PFSK-1 (cell line): ENCODE measurements around the gene TMEM150B.

Source experiments
- FOXP2 ChIP-seq: optimal IDR thresholded peaks from 2 replicates; pipeline ENCODE3; 2011; ENCODE audit warnings: borderline replicate concordance, control low read depth, inconsistent platforms; ENCODE audit not compliant: insufficient read depth; ENCODE audit errors: extremely low read length, extremely low read depth
- POLR2AphosphoS5 ChIP-seq: IDR thresholded peaks from 2 replicates; pipeline ENCODE4 v1.6.1; 2012; ENCODE audit warnings: low read depth, mild to moderate bottlenecking, control low read depth, low read length, moderate library complexity
- REST ChIP-seq, 2 experiments: IDR thresholded peaks; 2 replicates each; pipeline versions ENCODE4 v1.6.1 to v1.8.0; 2011 to 2012; ENCODE audit warnings: low read depth in 2 of 2, low read length in 2 of 2, control low read depth in 1 of 2, inconsistent platforms in 1 of 2, mild to moderate bottlenecking in 1 of 2, moderate library complexity in 1 of 2; ENCODE audit not compliant: insufficient read depth in 1 of 2
- SIN3A ChIP-seq: IDR thresholded peaks from 2 replicates; pipeline ENCODE4 v1.6.1; 2012; ENCODE audit warnings: mild to moderate bottlenecking, low read length, moderate library complexity, borderline replicate concordance; ENCODE audit not compliant: insufficient read depth
- TAF1 ChIP-seq: IDR thresholded peaks from 2 replicates; pipeline ENCODE4 v1.6.1; 2012; ENCODE audit warnings: low read length, control low read depth, borderline replicate concordance; ENCODE audit not compliant: insufficient read depth

The TMEM150B gene

GRCh38 chr19:55352040-55352439, 26.9 kb upstream of the TMEM150B start:
- TF ChIP-seq SIN3A (no peak), POLR2AphosphoS5 (no peak), FOXP2 (no peak), REST (IDR thresholded peaks at IDR 0.05; ENCODE audit: insufficient read depth in 1 of 2, low read depth in 2 of 2, low read length in 2 of 2) (no peak), TAF1 (no peak)

GRCh38 chr19:55350620-55351315, 25.6 kb upstream of the TMEM150B start:
- TF ChIP-seq TAF1 (no peak), FOXP2 (no peak), SIN3A (no peak), POLR2AphosphoS5 (no peak), REST (IDR thresholded peaks at IDR 0.05; ENCODE audit: insufficient read depth in 1 of 2, low read depth in 2 of 2, low read length in 2 of 2) (no peak)

- no peak for TF ChIP-seq POLR2AphosphoS5
- no peak for TF ChIP-seq REST (IDR thresholded peaks at IDR 0.05; ENCODE audit: insufficient read depth in 1 of 2, low read depth in 2 of 2, low read length in 2 of 2)
- no peak for TF ChIP-seq FOXP2
- TF ChIP-seq SIN3A = no peak
- TF ChIP-seq TAF1 = no peak
Observed at GRCh38 chr19:55348317-55349034, 23.3 kb upstream of the TMEM150B start.

DNA sequence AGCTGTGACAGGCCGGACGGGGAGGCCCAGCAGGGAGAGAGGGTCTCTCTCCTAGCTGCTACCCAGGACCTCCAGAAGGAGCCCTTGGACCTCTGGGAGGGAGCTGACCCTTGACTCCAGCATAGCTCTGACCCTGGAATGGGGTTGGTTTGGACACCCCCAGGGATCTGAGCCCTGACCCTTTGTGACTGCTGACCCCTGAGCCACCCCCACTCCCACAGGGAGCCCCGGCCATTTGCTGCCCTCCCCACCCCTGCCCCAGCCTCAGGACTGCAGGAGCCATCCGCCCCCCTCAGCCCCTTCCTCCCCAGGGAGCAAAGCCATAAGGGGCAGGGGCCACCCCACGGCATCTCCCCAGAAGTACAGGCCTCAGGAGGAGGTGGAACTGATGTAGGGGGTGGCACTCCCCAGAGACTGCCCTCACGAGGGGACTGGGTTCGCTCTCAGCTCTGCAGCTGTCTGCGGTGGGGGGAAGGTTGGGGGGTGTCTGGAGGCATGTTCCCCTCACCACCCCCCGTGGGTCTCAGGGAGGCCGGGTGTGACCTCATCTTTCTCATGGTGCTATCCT, 22.4 kb upstream of the TMEM150B start:
- no peak for TF ChIP-seq REST (IDR thresholded peaks at IDR 0.05; ENCODE audit: insufficient read depth in 1 of 2, low read depth in 2 of 2, low read length in 2 of 2)
- TF ChIP-seq FOXP2 = no peak
- no peak for TF ChIP-seq SIN3A
- TF ChIP-seq TAF1 = no peak
- no peak for TF ChIP-seq POLR2AphosphoS5
